H4 (cell line): ENCODE measurements around the gene SLC49A4. TPM values are rescaled to one million over a fixed set of nuclear protein-coding genes. Genes with fewer than 3 reads are reported as not detected.

Experiments
- DNase-seq: peaks from one replicate; pipeline ENCODE4 v3.0.0-alpha.2; 2015; ENCODE audit warnings: low spot score
- total RNA-seq: library from RNA; depleted of rRNA; stranded (reverse); fragments of >200 nt; shearing (Covaris generic); gene quantifications from 2 replicates; pipeline ENCODE4 v1.2.3, GENCODE V29; 2014

The SLC49A4 gene
- total RNA-seq, 1 experiment from 2014 or later = 30.6 TPM

GRCh38 chr3:122858373-122858772 is 63.5 kb downstream of the SLC49A4 start:
- DNase-seq = peak; percentile 22

DNA sequence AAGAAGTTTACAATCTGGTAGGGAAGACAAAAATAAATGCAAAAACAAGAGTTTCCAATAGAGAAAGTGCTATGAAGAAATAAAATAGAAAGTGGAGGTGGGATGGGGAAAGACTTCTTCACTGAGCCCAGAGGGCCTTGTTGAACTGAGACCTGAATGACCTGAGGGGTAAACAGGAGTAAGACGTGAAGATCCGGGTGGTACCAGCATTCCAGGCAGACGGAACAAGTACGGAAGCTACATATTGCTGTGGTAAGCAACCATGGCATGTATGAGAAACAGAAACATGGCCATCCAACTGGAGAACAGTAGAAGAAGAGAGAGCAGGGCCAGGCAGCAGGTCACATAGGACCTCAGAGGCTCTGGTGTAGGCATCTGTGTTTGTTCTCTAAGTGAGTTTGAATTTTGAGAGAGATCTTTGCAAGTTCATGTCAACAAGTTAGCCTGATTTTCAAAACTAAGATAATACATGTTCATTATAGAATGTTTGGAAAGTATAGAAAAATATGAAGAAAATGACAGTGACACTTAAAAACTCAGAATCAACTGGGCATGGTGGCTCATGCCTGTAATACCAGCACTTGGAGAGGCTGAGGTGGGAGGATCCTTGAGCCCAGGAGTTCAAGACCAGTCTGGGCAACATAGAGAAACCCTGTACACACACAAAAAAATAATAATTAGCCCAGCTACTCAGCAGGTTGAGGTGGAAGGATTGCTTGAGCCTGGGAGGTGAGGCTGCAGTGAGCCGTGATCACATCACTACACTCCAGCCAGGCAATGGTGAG is 64.3 kb downstream of the SLC49A4 start:
- DNase-seq = no peak

- no peak for DNase-seq
Measured at GRCh38 chr3:122862381-122862780, 67.5 kb downstream of the SLC49A4 start.

GRCh38 chr3:122864498-122864897 is 69.6 kb downstream of the SLC49A4 start:
- no peak for DNase-seq

DNA sequence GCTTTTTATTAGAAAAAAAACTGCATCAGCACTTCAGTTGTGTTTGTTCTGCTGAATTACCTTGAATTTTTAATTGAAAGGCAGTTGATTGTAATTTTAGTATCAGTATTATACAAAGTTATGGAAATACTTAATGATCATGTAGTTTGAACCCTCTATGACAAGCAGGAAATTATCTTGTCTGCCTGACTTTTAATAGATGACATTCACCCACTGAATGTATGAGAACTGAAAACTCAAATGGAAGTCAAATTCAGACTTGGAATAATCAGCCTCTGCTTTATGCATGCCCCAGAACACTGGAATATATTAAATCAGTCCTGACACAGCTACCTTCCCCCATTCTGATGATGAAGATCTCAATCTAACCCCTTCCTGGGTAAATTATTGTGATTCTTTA is 73.5 kb downstream of the SLC49A4 start:
- no peak for DNase-seq

DNA sequence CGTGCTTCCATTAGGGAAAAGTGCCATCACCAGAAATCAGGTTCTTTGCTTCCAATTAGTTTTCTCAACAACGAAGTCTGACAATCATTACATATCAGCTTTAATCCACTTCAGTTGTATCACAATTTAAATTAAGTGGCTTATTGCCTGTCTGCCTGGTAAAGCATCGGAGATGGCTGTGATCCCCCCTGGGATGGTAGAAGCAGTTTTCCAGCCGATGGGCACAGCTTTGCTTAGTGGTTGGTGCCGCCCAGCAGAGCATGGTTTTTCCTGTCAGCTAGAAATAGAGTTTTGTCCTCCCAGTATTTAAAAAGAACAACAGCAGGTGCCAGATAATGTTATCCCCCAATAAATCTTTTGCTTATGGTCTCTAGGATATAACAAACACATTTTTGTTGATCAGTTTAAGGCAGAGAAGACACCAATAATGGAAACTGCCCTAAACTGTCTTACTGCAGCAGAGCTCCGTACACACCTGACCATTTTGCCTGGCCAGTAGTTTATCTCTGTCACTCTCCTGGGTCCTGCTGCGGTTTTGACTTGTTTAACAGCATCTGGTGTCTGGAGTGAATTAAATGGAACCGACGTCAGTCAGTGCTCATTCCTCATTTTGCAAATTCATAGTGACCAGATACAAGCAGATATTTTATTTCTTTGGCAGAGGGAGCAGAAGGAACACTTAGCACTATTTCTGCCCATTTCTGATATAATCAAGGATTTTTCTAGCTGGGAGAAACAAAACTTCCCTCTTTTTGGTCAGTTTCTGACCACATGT is 79.1 kb downstream of the SLC49A4 start:
- no peak for DNase-seq

GRCh38 chr3:122875547-122876127 is 80.8 kb downstream of the SLC49A4 start:
- no peak for DNase-seq

DNA sequence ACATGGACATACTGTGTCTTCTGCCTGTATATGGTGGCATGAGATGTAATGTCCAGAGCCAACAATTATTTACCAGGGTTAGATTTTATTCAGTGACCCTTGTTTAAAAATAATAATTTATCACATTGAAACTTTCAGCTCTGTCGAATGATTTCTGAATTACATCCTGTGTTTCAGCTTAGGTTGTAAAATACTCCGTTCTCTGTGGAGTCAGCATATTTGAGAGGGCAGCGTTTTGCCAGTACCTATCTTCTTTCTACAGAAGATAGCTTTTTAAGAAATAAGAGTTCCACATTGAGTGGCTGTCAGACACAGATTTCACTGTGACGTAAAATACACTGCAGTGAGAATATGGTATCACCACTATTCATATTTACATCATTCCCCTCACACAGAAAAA is 85.3 kb downstream of the SLC49A4 start:
- no peak for DNase-seq

- DNase-seq = no peak
Measured at GRCh38 chr3:122880624-122881023, 85.8 kb downstream of the SLC49A4 start.

DNA sequence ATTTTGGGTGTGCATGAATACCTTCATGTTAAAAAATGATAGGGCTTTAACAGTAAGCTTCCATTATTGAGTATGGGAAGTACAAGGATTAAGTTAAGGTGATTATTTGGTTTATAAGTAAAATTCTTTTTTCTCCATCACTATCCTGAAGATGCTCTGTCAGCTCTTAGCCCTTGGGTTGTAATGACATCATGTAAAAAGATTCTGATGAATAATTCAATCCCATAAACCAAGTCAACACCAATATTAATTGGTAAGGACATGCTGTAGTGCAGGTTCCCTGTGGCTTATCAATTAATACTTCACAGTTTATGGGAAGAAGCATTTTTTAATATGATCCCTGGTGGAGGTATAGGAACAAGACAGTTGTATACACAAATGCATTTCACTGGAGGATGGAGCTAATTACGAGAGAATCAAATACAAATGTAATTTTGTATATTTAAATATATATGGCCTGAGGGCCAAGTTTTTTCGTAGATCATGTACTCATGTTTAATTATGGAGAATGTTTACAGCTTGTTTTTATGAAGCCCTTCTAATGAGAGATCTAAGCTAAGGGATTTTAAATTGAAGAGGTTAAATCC is 87.6 kb downstream of the SLC49A4 start:
- no peak for DNase-seq

DNA sequence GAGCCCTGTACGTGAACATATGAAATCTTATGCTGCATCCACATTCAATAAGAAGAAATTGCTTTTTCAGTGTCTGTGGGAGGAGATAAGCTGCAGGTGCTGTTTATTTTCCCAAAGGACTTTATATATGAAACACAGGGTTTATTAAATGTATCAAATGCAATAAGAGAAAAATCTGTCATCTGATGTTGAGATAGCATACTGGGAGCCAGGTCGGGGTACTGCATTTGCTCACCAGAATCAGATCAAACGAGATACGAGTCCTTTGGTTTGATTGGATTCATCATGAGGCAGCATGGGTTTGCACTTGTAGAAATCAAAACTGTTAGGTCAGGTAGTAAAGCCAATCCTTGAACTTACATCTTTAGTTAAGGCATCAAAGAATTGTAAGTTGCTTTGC is 91.4 kb downstream of the SLC49A4 start:
- DNase-seq = no peak

GRCh38 chr3:122886946-122887345 is 92.1 kb downstream of the SLC49A4 start:
- DNase-seq = no peak

DNA sequence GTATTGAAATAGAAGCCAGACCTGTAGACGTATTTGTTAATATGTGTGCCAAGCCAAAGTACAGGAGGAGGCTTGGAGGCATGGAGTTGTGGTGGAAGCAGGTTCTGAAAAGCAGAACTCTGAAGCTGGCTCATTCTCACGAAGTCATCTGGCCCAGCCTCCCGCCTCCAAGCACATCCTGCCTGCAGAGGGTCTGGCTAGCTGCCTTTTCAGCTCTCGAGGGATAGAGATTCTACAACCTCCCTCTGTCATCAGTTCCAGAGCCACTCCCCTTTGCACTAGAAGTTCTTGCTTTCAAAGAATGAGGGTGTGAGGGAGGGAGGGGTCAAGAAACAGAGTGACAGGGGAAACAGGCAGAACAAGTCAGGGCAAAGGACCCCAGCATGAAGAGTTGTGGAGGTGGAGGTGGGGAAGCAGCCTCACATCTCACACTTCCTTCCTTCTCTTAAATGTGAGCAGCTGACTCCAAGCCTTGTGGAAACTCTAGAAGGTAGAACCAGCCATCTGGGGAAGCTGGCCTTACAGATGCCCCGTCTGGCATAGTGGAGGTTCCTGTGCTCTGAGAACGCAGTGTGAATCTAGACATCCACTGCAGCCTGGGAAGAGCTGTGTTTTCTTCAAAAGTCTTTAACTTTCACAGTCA is 95.3 kb downstream of the SLC49A4 start:
- peak; percentile 33 for DNase-seq

DNA sequence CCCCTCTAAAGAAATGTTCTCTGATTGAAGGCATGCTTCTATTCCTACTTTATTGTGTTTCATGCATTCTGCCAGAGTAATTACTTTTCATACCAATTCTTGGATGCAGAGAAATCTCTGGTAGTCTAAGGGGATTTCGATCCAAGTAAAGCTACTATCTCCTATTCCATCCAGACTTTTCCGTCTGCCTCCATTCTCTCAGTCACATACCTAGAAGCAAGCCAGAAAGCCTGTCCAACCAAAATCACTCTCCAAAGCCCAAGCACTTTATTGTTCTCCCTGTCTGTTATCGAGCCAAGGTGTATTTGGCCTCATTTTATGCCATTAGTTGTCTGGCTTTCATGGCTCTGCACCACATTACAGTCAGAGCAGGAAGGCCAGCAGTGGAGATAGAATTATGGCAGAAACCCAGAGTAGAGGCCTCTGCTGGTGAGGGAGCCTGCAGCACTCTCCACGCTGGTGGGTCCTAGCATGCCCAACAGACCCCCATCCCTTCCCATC is 95.9 kb downstream of the SLC49A4 start:
- DNase-seq = no peak

GRCh38 chr3:122892118-122892960 is 97.5 kb downstream of the SLC49A4 start:
- peak; percentile 28 for DNase-seq

DNA sequence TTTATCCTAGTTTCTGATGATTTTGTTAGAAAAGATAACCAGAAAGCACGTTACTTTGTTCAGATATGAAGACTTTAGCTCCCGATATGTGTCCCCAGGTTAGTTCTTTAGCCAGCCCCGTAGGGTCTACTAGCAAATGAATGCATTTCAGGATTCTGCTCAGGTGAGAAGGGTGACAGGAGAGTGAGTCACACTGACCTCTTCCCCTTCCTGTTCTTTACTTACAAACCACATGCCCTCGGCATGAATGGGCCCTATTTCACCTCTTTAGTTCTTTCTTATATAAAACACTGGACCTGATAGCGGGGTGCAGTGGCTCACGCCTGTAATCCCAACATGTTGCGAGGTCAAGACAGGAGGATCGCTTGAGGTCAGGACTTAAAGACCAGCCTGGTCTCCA is 98.4 kb downstream of the SLC49A4 start:
- DNase-seq = no peak

DNA sequence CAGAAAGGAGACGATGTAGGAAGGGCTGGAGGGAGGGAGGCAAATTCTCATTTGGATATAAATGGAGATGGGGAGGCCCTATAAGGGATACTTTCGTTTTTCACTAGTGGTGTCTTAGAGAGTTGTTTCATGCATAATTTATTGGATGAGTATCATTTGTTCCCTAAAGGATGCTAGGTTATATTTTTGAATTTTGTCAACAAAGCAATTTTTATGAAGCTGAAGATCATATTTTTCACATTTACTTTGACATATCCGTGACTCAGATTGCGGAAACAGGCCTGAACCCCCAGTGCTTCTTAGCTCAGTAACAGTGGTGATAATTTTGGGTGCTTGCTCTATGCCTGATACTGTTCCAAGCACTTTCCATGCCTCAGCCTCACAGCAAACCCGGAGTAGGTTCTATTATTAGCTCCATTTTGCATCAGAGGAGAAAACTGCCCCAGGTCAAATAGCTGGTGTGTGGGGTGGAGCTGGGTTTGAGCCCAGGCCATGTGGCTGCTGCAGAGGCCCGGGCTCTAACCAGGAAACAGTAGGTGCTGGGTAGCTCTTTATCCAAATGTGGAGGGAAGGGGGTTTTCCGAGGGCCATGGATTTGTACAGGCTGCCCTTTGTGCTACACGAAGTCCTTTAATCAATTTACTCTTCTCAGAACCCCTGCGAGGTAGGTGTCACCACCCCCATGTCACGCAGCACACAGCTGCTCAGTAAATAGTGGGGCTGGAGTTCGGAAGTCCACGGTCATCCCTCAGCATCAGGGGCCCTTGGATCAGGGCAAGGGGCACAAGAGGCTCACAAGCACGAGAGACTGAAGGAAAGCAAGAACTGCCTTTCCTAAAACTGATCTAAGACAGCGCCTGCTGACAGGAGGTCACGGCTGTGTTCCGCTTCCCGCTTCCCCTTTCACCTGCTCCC is 99.1 kb downstream of the SLC49A4 start:
- peak; percentile 30 for DNase-seq

GRCh38 chr3:122898298-122898697 is 103.4 kb downstream of the SLC49A4 start:
- DNase-seq = no peak

GRCh38 chr3:122902326-122902725 is 107.5 kb downstream of the SLC49A4 start:
- DNase-seq = no peak

DNA sequence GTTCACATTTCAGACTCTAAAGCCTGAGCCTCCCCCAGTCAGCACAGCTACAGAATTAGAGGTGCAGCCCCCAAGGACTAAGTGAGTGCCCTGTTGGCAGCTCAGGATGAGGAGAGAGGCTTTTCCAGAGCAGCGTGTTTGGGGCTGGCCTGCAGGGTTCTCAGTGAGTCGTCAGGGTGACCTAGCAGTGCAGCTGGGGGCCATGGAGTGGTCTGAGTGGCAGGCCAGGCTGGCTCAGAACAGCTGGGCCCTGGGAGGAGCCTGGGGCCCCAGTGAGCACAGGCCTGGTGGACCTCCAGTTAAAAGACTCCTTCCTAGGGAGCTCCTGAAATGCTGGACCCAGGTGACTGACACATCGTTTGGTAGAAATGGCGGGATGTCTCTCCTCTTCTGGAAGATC is 108.3 kb downstream of the SLC49A4 start:
- DNase-seq = no peak
